Effector memory CD8-positive, alpha-beta T cell (primary cell): ENCODE results near the gene TIAM2.
"Not testable (repeated sequence)": the region's sequence is repeated elsewhere in the genome, so short reads cannot be mapped to it uniquely, and the experiment has no call there.

Experiments
- ATAC-seq: fragments of 150-1000 bp; cut with Tn5 transposase; replicated peaks from 2 replicates; pipeline ENCODE4 v1.10.0; 2021; ENCODE audit warnings: mild to moderate bottlenecking, moderate library complexity
- DNase-seq, 3 experiments: peaks; one replicate each; pipeline ENCODE4 v3.0.0; 2021
- H3K27ac Mint-ChIP-seq, 2 donors: one replicate each; pipeline ENCODE4 v1.8.0; 2022; ENCODE audit warnings: mild to moderate bottlenecking in 2 of 2, mixed read lengths in 2 of 2, moderate library complexity in 2 of 2
- H3K27me3 Mint-ChIP-seq, 2 donors: one replicate each; pipeline ENCODE4 v1.8.0; 2022; ENCODE audit warnings: mixed read lengths in 2 of 2
- H3K36me3 Mint-ChIP-seq: one replicate; pipeline ENCODE4 v1.8.0; 2022; ENCODE audit warnings: mild to moderate bottlenecking, moderate library complexity, mixed read lengths; ENCODE audit not compliant: insufficient read depth
- H3K4me1 Mint-ChIP-seq, 2 donors: one replicate each; pipeline ENCODE4 v1.8.0; 2022; ENCODE audit warnings: low read depth in 2 of 2, mixed read lengths in 2 of 2
- H3K4me3 Mint-ChIP-seq, 2 donors: one replicate each; pipeline ENCODE4 v1.8.0; 2022; ENCODE audit warnings: mild to moderate bottlenecking in 2 of 2, mixed read lengths in 2 of 2, moderate library complexity in 2 of 2
- H3K9me3 Mint-ChIP-seq, 2 donors: one replicate each; pipeline ENCODE4 v1.8.0; 2022; ENCODE audit warnings: mixed read lengths in 2 of 2

TIAM2 gene

DNA sequence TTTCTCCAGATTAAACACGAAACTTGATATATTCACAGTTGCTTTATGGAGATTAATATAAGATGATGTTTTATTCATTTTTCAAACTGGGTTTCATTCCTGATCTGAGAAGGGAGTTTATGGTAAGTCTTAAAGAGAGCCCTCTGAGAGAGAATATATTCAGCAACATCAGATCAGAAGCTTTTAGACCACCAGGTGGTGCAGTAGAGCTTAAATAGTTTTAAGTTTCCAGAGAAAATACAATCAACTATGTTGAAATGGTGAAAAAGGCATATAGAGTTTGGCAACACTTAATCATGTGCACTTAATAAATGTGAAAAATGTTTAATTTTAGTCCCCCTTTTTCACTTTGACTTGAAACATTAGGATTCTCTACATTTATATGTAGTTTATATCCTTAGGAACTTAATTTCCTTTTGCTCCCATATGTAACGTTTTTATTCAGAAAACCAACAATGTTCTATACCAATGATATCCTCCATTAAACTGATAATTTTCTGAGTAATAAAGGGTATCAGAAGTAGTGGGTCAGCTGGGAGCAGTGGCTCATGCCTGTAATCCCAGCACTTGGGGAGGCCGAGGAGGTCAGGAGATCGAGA is 182.3 kb downstream of the TIAM2 start:
- Mint-ChIP-seq H3K4me3 (no peak overlapping the region), H3K27me3 (no peaks in the 10 kb centered on the region), H3K4me1 (peaks cover 4 to 5% of the 10 kb centered on the region in 2 donors), H3K9me3 (no peaks in the 10 kb centered on the region), H3K36me3 (no peaks in the 10 kb centered on the region), H3K27ac (no peak overlapping the region)
- ATAC-seq, result peak; percentile 52
- DNase-seq, result peak; percentile 39 to 49 (median 45)

DNA sequence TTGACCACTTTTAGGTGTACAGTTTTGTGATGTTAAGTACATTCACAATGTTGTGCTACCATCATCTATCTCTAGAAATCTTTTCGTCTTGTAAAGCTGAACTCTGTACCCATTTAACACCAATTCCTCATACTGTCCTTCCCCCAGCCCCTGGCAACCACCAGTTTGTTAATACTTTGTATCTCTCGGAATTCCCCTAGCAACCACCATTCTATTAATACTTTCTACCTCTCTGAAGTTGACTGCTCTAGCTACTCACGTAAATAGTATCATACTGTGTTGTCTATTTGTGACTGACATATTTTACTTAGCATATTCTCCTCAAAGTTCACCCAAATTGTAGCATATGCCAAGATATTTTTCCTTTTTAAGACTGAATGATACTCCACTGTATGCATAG is 186.4 kb downstream of the TIAM2 start:
- Mint-ChIP-seq H3K27ac (no peak overlapping the region), H3K4me3 (no peak overlapping the region)

DNA sequence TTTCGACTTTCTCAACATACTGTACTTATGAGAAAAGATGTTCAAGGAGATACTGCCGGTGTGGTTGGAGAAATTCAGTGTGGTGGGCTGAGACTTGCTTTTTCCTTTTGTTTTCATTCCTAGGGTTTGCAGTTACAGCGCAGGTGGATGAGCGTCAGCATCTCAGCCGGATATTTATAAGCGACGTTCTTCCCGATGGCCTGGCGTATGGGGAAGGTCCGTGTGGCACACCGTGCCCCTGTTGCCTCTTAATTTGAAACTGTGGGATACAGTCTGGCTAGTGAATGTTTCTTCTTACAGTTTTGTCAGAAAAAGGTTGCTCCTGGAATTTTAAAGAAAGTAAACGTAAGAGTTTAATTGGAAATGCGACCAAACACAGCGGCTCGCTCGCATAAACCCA is 187.0 kb downstream of the TIAM2 start:
- Mint-ChIP-seq H3K4me1 (peaks cover 0 to 2% of the 10 kb centered on the region in 2 donors), H3K4me3 (no peak overlapping the region), H3K27me3 (no peaks in the 10 kb centered on the region), H3K27ac (no peak overlapping the region), H3K9me3 (no peaks in the 10 kb centered on the region), H3K36me3 (no peaks in the 10 kb centered on the region)
- DNase-seq, result no peak
- ATAC-seq, result no peak

More for the DNA sequence above, 186.4 kb downstream of the TIAM2 start:
- Mint-ChIP-seq H3K4me1 (peaks cover 0 to 2% of the 10 kb centered on the region in 2 donors), H3K27me3 (no peaks in the 10 kb centered on the region), H3K36me3 (no peaks in the 10 kb centered on the region), H3K9me3 (no peaks in the 10 kb centered on the region)
- ATAC-seq, result peak; percentile 21
- DNase-seq, result no peak

DNA sequence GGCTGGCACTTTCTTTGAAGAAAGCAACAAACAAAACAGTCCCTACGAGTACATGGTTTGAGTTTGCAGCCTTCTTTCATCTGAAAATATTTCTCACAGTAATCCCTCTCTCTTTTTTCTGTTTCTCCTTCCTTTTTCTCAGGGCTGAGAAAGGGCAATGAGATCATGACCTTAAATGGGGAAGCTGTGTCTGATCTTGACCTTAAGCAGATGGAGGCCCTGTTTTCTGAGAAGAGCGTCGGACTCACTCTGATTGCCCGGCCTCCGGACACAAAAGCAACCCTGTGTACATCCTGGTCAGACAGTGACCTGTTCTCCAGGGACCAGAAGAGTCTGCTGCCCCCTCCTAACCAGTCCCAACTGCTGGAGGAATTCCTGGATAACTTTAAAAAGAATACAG is 188.0 kb downstream of the TIAM2 start:
- H3K27me3 Mint-ChIP-seq, result no peaks in the 10 kb centered on the region
- ATAC-seq (no peak), DNase-seq (no peak)
- H3K4me3 Mint-ChIP-seq, result no peak overlapping the region
- H3K4me1 Mint-ChIP-seq, result peaks cover 0 to 2% of the 10 kb centered on the region in 2 donors
- no peak overlapping the region for H3K27ac Mint-ChIP-seq
- no peaks in the 10 kb centered on the region for H3K36me3 Mint-ChIP-seq
- no peaks in the 10 kb centered on the region for H3K9me3 Mint-ChIP-seq

DNA sequence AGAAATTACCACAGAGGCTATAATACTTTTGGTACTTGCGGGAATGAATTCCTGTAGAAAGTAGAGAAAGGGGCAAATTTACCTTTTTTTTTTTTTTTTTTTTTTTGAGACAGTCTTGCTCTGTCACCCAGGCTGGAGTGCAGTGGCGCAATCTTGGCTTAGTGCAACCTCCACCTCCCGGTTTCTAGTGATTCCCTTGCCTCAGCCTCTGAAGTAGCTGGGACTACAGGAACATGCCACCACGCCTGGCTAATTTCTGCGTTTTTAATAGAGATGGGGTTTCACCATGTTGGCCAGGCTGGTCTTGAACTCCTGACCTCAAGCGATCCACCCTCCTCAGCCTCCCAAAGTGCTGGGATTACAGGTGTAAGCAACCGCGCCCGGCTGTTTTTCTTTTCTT is 189.9 kb downstream of the TIAM2 start:
- not testable (repeated sequence) for H3K27me3 Mint-ChIP-seq, ATAC-seq, H3K9me3 Mint-ChIP-seq, H3K36me3 Mint-ChIP-seq, DNase-seq, H3K4me1 Mint-ChIP-seq, H3K27ac Mint-ChIP-seq, H3K4me3 Mint-ChIP-seq

DNA sequence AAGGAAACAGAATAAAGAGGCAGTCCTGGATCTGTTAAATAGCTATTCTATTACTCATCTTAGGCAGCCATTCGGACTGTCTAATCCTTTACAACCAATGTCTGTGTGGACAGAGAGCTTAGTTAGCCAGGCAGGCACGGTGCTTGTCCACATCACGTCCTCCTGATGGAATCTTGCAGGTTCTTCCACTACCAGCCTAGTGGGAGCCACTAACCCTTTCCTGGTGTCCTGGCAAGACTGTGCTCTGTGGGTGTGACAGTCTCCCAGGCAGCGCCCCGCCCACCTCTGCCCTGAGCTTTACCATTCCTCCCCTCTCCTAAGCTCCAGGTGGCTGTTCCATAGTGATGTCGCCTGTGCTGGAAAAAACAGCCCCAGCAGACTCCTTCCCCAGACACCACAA is 190.4 kb downstream of the TIAM2 start:
- no peak for DNase-seq
- Mint-ChIP-seq H3K4me3 (no peak overlapping the region), H3K27ac (no peak overlapping the region), H3K36me3 (no peaks in the 10 kb centered on the region), H3K27me3 (no peaks in the 10 kb centered on the region), H3K9me3 (no peaks in the 10 kb centered on the region), H3K4me1 (peaks cover 6 to 9% of the 10 kb centered on the region in 2 donors)
- no peak for ATAC-seq

DNA sequence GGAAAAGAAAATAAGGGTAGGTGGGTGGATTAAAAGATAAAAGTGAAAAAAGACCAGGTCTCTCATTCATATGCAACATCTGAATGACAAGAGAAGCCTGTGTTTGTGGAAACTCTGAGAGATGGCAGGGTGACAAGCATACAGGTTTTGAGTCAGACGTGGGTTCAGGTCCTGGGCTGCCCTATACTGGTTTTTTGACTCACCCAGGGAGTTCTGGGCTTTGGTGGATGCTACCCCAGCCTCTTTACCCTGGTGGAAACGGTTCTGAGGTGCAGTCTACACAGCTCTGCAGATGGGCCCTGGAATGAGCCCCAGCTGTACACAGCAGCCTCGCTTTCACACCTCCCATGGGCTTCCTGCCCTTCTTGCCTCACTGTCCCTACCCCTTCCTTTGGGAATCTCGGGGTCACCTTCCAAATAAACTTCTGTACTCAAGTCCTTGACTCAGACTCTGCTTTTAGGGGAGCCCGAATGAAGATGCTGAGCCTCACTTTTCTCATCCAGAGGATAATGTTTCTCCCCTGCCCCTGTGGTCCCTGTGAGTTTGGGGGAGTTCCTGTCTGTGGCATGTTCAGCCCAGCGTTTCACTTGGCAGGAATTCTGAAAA is 191.0 kb downstream of the TIAM2 start:
- DNase-seq, result no peak
- H3K9me3 Mint-ChIP-seq, result no peaks in the 10 kb centered on the region
- no peak overlapping the region for H3K4me3 Mint-ChIP-seq
- peaks cover 6 to 9% of the 10 kb centered on the region in 2 donors for H3K4me1 Mint-ChIP-seq
- H3K27ac Mint-ChIP-seq, result no peak overlapping the region
- no peaks in the 10 kb centered on the region for H3K27me3 Mint-ChIP-seq
- H3K36me3 Mint-ChIP-seq, result no peaks in the 10 kb centered on the region
- ATAC-seq, result no peak

DNA sequence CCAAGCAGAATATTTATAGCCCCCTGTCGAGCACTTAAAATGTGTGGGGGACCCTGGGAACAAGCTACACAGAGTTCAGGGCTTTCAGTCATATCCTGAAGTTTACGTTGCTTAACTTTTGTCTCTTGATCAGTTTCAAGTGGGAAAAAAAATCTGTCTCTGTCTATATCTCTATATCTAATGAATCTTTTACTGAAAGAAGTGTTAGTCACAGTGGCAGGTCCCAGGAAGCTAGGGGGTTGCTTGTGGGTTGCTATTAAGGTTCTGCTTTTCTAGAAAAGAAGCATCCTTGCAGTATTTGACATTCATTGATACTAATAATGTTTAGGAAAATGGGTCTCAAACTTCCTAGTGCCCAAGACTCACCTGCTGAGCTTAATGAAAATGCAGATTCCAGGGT is 192.0 kb downstream of the TIAM2 start:
- Mint-ChIP-seq H3K9me3 (no peaks in the 10 kb centered on the region), H3K4me3 (no peak overlapping the region), H3K27ac (no peak overlapping the region), H3K27me3 (peaks cover 0 to 7% of the 10 kb centered on the region in 2 donors), H3K36me3 (no peaks in the 10 kb centered on the region), H3K4me1 (peaks cover 6 to 9% of the 10 kb centered on the region in 2 donors)
- ATAC-seq (peak; percentile 35), DNase-seq (no peak)

DNA sequence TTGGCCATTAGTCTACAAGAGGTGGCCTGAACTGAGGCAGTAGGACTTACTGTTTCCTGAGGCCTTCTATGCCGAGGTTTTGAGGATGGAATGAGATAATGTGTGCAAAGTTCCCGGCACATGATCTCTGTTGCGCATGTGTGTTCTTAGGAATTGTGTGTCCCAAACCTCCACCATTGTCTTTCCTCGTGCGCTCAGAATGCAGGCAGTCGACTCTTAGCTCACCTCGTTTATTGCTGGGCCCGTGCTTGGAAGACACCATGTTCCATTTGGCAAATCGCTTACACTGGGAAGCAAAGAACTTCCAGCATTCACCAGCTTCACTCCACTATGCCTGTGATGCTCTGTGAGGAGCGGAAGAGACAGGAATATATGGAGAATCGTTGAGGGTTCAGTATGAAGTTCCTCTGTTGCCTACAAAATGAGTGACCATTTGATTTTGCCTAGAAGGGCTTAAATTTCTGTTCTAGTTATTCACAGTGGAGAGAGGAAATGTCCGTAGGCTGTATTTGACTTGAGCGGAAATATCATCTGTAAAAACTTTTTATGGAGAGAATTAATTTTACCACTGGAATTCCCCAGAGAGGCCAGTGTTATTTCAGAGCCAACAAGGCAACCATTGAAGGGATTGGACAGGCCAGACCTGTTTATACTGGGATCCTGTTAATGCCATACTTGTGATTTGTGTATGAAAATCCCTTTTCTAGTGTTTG is 193.0 kb downstream of the TIAM2 start:
- H3K4me1 Mint-ChIP-seq, result peaks cover 6 to 9% of the 10 kb centered on the region in 2 donors
- H3K27ac Mint-ChIP-seq, result no peak overlapping the region
- H3K9me3 Mint-ChIP-seq, result no peaks in the 10 kb centered on the region
- ATAC-seq (no peak), DNase-seq (no peak)
- no peak overlapping the region for H3K4me3 Mint-ChIP-seq
- H3K36me3 Mint-ChIP-seq, result no peaks in the 10 kb centered on the region
- H3K27me3 Mint-ChIP-seq, result peaks cover 0 to 9% of the 10 kb centered on the region in 2 donors

DNA sequence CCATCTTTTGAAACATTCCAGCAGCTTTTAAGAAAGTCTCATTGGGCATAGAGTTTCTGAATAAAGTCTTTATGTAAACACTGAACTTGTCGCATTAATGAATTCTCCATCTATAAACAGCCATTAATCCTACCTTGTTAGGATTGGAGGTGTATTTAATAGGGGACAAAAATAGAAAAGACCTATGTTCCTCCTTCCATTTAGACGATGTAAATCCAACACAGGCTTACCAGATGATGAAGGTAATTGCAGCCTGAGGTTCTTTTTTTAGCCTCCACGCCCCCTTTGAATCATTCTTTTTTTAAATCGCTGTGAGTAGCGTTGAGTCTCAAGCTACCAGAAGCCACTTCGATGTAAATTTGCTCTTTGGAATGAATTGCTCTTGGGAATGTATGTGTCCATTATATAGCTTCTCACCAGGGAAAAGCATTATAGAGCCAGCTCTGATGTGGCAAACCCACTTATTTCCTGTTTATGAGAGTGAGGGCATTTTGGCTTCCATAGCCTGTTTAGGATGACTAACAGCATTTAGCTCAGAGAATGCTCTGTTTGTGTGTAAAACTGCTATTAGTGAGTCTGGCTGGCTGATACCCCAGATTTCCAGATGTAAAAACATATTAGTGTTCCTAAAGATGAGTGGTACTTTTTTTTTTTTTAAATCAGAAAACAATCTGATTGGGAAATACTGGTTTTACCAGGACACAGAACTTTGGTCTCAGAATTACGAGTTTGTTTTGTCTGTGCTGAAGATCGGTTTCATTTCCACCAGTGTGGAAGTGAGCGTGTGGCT is 193.8 kb downstream of the TIAM2 start:
- Mint-ChIP-seq H3K4me1 (peaks cover 6 to 9% of the 10 kb centered on the region in 2 donors), H3K4me3 (peak overlapping the region; percentile 6 to 7)

DNA sequence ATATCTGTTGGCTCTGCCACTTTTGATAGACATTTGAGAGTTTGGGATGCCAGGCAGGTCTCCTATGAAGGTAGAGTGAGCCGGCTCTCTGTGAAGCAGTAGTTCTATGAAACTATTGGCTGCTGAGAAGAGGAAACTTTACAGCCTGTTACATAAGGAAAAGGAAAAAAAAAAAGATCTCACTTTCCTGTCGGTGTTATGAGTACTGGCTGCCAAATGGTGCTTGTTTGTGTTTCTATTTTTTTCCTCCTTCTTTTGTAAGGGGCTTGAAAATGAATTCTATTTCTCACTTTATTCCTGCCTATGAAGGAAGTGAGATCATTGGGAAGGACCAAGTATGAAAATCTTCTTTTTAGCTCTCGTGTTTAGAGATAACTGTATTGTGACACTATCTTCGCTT is 195.6 kb downstream of the TIAM2 start:
- DNase-seq (no peak), ATAC-seq (no peak)
- peaks cover 6 to 9% of the 10 kb centered on the region in 2 donors for H3K4me1 Mint-ChIP-seq
- H3K36me3 Mint-ChIP-seq, result no peaks in the 10 kb centered on the region
- no peak overlapping the region for H3K27ac Mint-ChIP-seq
- no peaks in the 10 kb centered on the region for H3K9me3 Mint-ChIP-seq
- H3K27me3 Mint-ChIP-seq, result peaks cover 7 to 20% of the 10 kb centered on the region in 2 donors
- H3K4me3 Mint-ChIP-seq, result no peak overlapping the region

More for the DNA sequence above, 193.8 kb downstream of the TIAM2 start:
- ATAC-seq, result peak; percentile 57
- Mint-ChIP-seq H3K36me3 (no peaks in the 10 kb centered on the region), H3K27me3 (peaks cover 2 to 14% of the 10 kb centered on the region in 2 donors), H3K9me3 (no peaks in the 10 kb centered on the region), H3K27ac (no peak overlapping the region)
- no peak for DNase-seq

DNA sequence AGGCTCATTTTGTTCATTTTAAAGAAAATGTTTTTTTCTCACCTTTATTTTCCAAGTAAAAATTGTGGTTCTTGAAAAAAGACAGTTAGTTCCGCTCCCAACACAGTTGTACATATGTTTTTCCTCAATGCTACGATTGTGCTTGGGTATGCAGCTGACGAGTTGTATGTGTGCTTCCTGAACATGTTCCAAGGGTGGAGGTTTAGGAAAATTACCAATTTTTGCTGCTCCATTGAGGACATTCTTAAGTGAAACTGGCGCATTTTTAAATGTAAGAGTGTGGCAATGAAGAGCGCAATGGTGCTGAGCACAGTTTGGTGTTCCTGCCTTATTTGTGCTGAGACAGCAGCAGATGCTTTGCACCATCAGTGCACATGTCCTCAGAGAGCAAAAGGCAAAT is 198.4 kb downstream of the TIAM2 start:
- H3K4me3 Mint-ChIP-seq, result no peak overlapping the region
- H3K27ac Mint-ChIP-seq, result no peak overlapping the region
- ATAC-seq (no peak), DNase-seq (no peak)
- H3K4me1 Mint-ChIP-seq, result peaks cover 4 to 9% of the 10 kb centered on the region in 2 donors
- H3K36me3 Mint-ChIP-seq, result no peaks in the 10 kb centered on the region
- H3K27me3 Mint-ChIP-seq, result peaks cover 7 to 20% of the 10 kb centered on the region in 2 donors
- no peaks in the 10 kb centered on the region for H3K9me3 Mint-ChIP-seq

DNA sequence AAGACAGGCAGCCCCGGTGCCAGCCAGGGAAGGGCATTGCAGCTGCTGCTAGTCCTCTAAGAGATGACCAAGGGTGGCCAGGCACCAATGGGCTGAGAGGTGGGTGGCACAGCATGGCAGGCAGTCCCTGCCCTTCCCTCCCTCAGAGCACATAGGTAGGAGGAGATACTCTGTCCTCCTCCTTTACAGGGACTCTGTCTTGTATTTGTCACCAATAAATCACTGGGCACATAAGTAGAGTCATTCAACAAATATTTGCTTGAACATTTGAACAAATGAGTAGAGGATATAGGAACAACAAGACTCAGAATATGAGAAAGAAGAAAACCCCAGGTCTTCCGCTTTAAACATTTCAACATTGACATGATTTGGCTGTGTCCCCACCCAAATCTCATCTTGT is 199.3 kb downstream of the TIAM2 start:
- no peaks in the 10 kb centered on the region for H3K9me3 Mint-ChIP-seq
- H3K27ac Mint-ChIP-seq, result no peak overlapping the region
- no peak overlapping the region for H3K4me3 Mint-ChIP-seq
- no peak for ATAC-seq
- peaks cover 4% of the 10 kb centered on the region in 2 donors for H3K4me1 Mint-ChIP-seq
- DNase-seq, result no peak
- H3K36me3 Mint-ChIP-seq, result no peaks in the 10 kb centered on the region
- H3K27me3 Mint-ChIP-seq, result peaks cover 7 to 20% of the 10 kb centered on the region in 2 donors
